ENCODE measurements around the gene TTLL10.

The TTLL10 gene

GRCh38 chr1:1205769-1206375 is 32.2 kb downstream of the TTLL10 start:
- no peak for TF ChIP-seq CTCF (IDR thresholded peaks at IDR 0.05)

GRCh38 chr1:1206376-1206965 is 32.8 kb downstream of the TTLL10 start, which contains the start of gene TNFRSF18:
Gene TNFRSF18 (minus strand): TSS chr1:1206592. CDS start chr1:1206571, 21 bp downstream.
- TF ChIP-seq CTCF (IDR thresholded peaks at IDR 0.05) = no peak

- TF ChIP-seq CTCF (IDR thresholded peaks at IDR 0.05) = no peak
Observed at GRCh38 chr1:1206966-1207531, 33.4 kb downstream of the TTLL10 start.

- TF ChIP-seq CTCF (IDR thresholded peaks at IDR 0.05) = no peak
Observed at GRCh38 chr1:1207571-1207892, 33.9 kb downstream of the TTLL10 start.

- no peak for TF ChIP-seq CTCF (IDR thresholded peaks at IDR 0.05)
Observed at GRCh38 chr1:1208713-1209433, 35.2 kb downstream of the TTLL10 start.

GRCh38 chr1:1210726-1211540 is 37.3 kb downstream of the TTLL10 start:
- TF ChIP-seq CTCF (IDR thresholded peaks at IDR 0.05) = no peak

All from LNCAP (cell line).